ENCODE data around the gene SERINC2.

The SERINC2 gene

DNA sequence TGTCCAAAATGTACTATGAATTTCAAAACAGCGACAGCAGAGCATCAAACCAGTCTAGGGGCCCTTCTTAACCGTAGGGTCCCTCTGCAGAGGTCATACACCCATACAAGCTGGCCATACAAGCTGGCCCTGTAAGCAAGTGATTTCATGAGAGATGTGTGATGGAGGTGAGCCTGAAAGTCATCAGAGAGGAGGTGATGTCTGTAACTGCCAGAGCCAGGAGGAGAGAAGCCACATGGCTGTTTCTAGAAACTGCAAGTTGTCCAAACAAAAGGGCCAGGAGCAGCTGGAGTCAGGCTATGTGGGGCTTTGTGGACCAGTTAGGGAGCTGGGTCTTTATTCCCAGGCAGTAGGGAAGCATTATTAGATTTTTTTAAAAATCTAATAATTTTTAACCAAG lies 14.8 kb upstream of the SERINC2 start:
- no peak overlapping the region for H3K27ac ChIP-seq
- TF ChIP-seq, protein P1, sequence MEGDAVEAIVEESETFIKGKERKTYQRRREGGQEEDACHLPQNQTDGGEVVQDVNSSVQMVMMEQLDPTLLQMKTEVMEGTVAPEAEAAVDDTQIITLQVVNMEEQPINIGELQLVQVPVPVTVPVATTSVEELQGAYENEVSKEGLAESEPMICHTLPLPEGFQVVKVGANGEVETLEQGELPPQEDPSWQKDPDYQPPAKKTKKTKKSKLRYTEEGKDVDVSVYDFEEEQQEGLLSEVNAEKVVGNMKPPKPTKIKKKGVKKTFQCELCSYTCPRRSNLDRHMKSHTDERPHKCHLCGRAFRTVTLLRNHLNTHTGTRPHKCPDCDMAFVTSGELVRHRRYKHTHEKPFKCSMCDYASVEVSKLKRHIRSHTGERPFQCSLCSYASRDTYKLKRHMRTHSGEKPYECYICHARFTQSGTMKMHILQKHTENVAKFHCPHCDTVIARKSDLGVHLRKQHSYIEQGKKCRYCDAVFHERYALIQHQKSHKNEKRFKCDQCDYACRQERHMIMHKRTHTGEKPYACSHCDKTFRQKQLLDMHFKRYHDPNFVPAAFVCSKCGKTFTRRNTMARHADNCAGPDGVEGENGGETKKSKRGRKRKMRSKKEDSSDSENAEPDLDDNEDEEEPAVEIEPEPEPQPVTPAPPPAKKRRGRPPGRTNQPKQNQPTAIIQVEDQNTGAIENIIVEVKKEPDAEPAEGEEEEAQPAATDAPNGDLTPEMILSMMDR (conservative IDR thresholded peaks at IDR 0.05) = no peak

- TF ChIP-seq, protein P1 (conservative IDR thresholded peaks at IDR 0.05) = no peak
- no peak overlapping the region for H3K27ac ChIP-seq
Measured at GRCh38 chr1:31399976-31400375, 13.0 kb upstream of the SERINC2 start.

- TF ChIP-seq, protein P1 (conservative IDR thresholded peaks at IDR 0.05) = no peak
Measured at GRCh38 chr1:31400393-31400792, 12.6 kb upstream of the SERINC2 start.

DNA sequence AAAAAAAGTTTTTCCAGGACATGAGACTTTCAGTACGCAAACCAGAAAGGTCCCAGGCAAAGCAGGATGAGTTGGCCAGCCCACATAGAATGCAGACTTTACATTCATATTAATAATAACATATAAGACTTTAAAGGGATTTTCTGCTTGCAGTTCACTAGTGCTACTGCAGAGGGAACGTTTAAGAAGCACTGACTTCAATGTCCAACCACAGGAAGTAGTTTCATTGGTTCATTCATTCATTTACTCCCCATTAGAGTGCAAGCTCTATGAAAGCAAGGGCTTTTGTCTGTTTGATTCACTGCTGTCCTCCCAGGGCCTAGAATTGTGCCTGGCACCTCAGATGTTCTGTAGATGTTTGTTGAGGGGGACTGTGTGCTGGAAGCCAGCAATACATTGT lies 11.8 kb upstream of the SERINC2 start:
- no peak overlapping the region for H3K27ac ChIP-seq
- TF ChIP-seq, protein P1 (conservative IDR thresholded peaks at IDR 0.05) = no peak

More at GRCh38 chr1:31400393-31400792, 12.6 kb upstream of the SERINC2 start:
- H3K27ac ChIP-seq = no peak overlapping the region

GRCh38 chr1:31405578-31406245 lies 7.3 kb upstream of the SERINC2 start:
- no peak overlapping the region for H3K27ac ChIP-seq
- TF ChIP-seq, protein P1 (conservative IDR thresholded peaks at IDR 0.05) = no peak

DNA sequence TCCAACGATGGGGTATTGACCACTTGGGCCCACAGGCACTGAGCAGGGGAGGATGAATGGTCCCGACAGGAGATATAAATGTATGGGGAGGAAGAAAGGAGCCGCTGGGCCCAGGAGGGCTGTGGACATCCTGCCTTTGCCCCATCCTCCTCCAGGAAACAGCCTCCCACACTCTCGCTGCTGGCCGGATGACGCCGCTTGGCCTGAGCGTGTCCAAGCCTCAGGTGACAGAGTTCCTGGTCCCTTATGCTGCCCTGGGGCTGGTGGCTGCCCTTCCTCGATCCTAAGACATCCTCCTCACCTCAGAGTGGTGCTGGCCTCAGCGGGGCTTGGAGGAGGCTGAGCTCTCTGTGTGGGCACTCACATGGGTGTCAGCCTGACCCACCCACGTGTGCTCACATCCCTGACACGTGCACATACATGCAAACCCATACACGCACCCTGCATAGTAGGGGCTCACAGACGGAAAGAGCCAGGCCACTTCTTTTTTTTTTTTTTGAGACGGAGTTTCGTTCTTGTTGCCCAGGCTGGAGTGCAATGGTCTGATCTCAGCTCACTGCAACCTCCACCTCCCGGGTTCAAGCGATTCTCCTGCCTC lies 5.9 kb upstream of the SERINC2 start:
- H3K27ac ChIP-seq = no peak overlapping the region
- TF ChIP-seq, protein P1 (conservative IDR thresholded peaks at IDR 0.05) = no peak

DNA sequence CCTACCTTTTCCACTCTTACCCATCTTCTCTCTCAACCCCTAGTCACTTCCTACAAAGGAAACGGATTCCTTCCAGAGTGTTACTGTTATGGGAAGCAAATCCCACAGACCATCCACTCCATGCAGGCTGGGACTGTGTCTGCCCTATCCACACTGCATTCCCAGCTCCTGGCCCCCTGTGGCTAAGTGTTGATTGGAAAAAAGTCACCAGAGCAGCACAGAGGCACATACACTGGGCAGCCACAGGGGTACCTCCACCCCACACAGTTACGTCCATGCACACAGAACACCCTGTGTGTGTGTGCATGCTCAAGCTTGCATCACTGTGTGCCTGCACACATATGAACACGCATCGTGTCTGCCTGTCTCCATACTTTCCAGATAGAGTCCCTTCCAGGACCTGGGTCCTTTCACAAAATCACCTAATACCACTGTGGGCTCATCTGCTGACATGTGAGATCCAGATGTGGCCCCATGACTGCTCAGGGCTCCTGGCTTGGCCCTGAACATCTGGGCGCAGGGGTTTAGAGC lies 4.2 kb upstream of the SERINC2 start:
- TF ChIP-seq, protein P1 (conservative IDR thresholded peaks at IDR 0.05) = no peak
- no peak overlapping the region for H3K27ac ChIP-seq

All from VCaP (cell line).